Neural cell (in vitro differentiated cells): Measurements from ENCODE around the gene CCDC175. TPM values are rescaled to one million over a fixed set of nuclear protein-coding genes. Genes with fewer than 3 reads are reported as not detected.

Experiments used
- H2AFZ ChIP-seq: fragments of 200-600, 300-800 bp; sonication (generic), shearing (Covaris generic); 2 replicates; pipeline ENCODE4 v1.6.0; 2014; ENCODE audit warnings: low read depth, mild to moderate bottlenecking, antibody characterized with exemption, low read length, moderate library complexity
- H3F3A ChIP-seq: fragments of 200-600 bp; shearing (Covaris generic); 2 replicates; pipeline ENCODE4 v1.6.1; 2016; ENCODE audit warnings: mild to moderate bottlenecking, moderate library complexity, mixed read lengths, antibody characterized with exemption, low read length; ENCODE audit not compliant: insufficient read depth, poor library complexity, severe bottlenecking
- H3K27ac ChIP-seq: fragments of 200-600, 300-800 bp; sonication (generic), shearing (Covaris generic); 2 replicates; pipeline ENCODE4 v1.5.1; 2014; ENCODE audit warnings: mild to moderate bottlenecking, low read length, moderate library complexity
- H3K27me3 ChIP-seq: fragments of 300-800, 200-600 bp; sonication (generic), shearing (Covaris generic); 2 replicates; pipeline ENCODE4 v1.6.0; 2014; ENCODE audit warnings: mild to moderate bottlenecking, low read depth, low read length, moderate library complexity; ENCODE audit not compliant: insufficient read depth
- H3K36me3 ChIP-seq: fragments of 300-800, 200-600 bp; sonication (generic), shearing (Covaris generic); 2 replicates; pipeline ENCODE4 v1.5.1; 2014; ENCODE audit warnings: mild to moderate bottlenecking, antibody characterized with exemption, low read length, moderate library complexity; ENCODE audit not compliant: insufficient read depth
- H3K4me2 ChIP-seq: fragments of 300-800, 200-600 bp; sonication (generic), shearing (Covaris generic); 2 replicates; pipeline ENCODE4 v1.6.0; 2014; ENCODE audit warnings: mild to moderate bottlenecking, low read length
- H3K4me3 ChIP-seq: fragments of 300-800, 200-600 bp; sonication (generic), shearing (Covaris generic); 2 replicates; pipeline ENCODE4 v1.5.1; 2014; ENCODE audit warnings: mild to moderate bottlenecking, low read length, moderate library complexity
- H3K79me2 ChIP-seq: fragments of 200-600 bp; shearing (Covaris generic); replicated peaks from 2 replicates; pipeline ENCODE4 v1.6.0; 2014; ENCODE audit warnings: mild to moderate bottlenecking, low read length, moderate library complexity; ENCODE audit not compliant: insufficient read depth
- H3K9ac ChIP-seq: fragments of 300-800, 200-600 bp; sonication (generic), shearing (Covaris generic); 2 replicates; pipeline ENCODE4 v1.6.1; 2016; ENCODE audit warnings: mild to moderate bottlenecking, low read length, mixed read lengths
- H3K9me2 ChIP-seq: fragments of 200-600 bp; shearing (Covaris generic); 2 replicates; pipeline ENCODE4 v1.6.1; 2016; ENCODE audit warnings: mild to moderate bottlenecking, low read length, mixed read lengths; ENCODE audit not compliant: insufficient read depth
- H3K9me3 ChIP-seq: fragments of 200-600, 300-800 bp; sonication (generic), shearing (Covaris generic); 2 replicates; pipeline ENCODE4 v1.6.1; 2016; ENCODE audit warnings: mild to moderate bottlenecking, mixed run types, low read length, moderate library complexity, mixed read lengths
- H4K20me1 ChIP-seq: fragments of 200-600 bp; shearing (Covaris generic); 2 replicates; pipeline ENCODE4 v1.6.1; 2016; ENCODE audit warnings: mild to moderate bottlenecking, mixed run types; ENCODE audit not compliant: insufficient read depth
- CTCF ChIP-seq: fragments of 450-650 bp; IDR thresholded peaks from 2 replicates; pipeline ENCODE4 v1.5.1; 2014; ENCODE audit warnings: antibody characterized with exemption, mild to moderate bottlenecking, moderate library complexity; ENCODE audit not compliant: poor library complexity, severe bottlenecking
- EP300 ChIP-seq: fragments of 450-650 bp; conservative IDR thresholded peaks from 2 replicates; pipeline ENCODE4 v1.6.1; 2014; ENCODE audit warnings: antibody characterized with exemption, mild to moderate bottlenecking, moderate library complexity; ENCODE audit not compliant: poor library complexity, severe bottlenecking
- EZH2 ChIP-seq: fragments of 200-600, 300-800 bp; shearing (Covaris generic), sonication (generic); IDR thresholded peaks from 2 replicates; pipeline ENCODE4 v1.6.1; 2014; ENCODE audit warnings: antibody characterized with exemption, low read length, borderline replicate concordance, mild to moderate bottlenecking; ENCODE audit not compliant: insufficient read depth, poor library complexity, severe bottlenecking
- MXI1 ChIP-seq: fragments of 450-650 bp; conservative IDR thresholded peaks from 2 replicates; pipeline ENCODE4 v1.6.1; 2014; ENCODE audit warnings: antibody characterized with exemption, mild to moderate bottlenecking; ENCODE audit not compliant: poor library complexity, severe bottlenecking
- POLR2AphosphoS5 ChIP-seq: IDR thresholded peaks from 2 replicates; pipeline ENCODE4 v1.6.1; 2012
- RAD21 ChIP-seq: fragments of 450-650 bp; conservative IDR thresholded peaks from 2 replicates; pipeline ENCODE4 v1.6.1; 2014; ENCODE audit warnings: antibody characterized with exemption, mild to moderate bottlenecking, moderate library complexity
- REST ChIP-seq: IDR thresholded peaks from 2 replicates; pipeline ENCODE4 v1.6.1; 2012; ENCODE audit warnings: borderline replicate concordance
- SMC3 ChIP-seq: fragments of 450-650 bp; conservative IDR thresholded peaks from 2 replicates; pipeline ENCODE4 v1.6.1; 2014; ENCODE audit warnings: antibody characterized with exemption, mild to moderate bottlenecking, moderate library complexity; ENCODE audit not compliant: poor library complexity
- TAF1 ChIP-seq: IDR thresholded peaks from 2 replicates; pipeline ENCODE4 v1.6.1; 2012; ENCODE audit warnings: low read depth
- polyA plus RNA-seq: library from polyadenylated mRNA; depleted of rRNA; stranded (reverse); fragments of >200 nt; gene quantifications from 2 replicates; pipeline ENCODE4 v1.2.3, GENCODE V29; 2014

Gene CCDC175
- polyA plus RNA-seq, 1 donor from 2014 or later, result 0.11 TPM

GRCh38 chr14:59566725-59567124 lies 9.9 kb downstream of the CCDC175 start:
- H3F3A ChIP-seq, result no peaks in the 10 kb centered on the region
- no peak overlapping the region for H3K9ac ChIP-seq
- no peak overlapping the region for H2AFZ ChIP-seq
- H3K9me3 ChIP-seq, result no peaks in the 10 kb centered on the region
- H3K27ac ChIP-seq, result no peak overlapping the region
- H3K36me3 ChIP-seq, result no peaks in the 10 kb centered on the region
- no peaks in the 10 kb centered on the region for H4K20me1 ChIP-seq
- no peaks in the 10 kb centered on the region for H3K27me3 ChIP-seq
- TF ChIP-seq POLR2AphosphoS5 (no peak), TAF1 (no peak), REST (no peak), EZH2 (no peak), RAD21 (no peak), EP300 (no peak), MXI1 (no peak), SMC3 (no peak), CTCF (no peak)
- no peaks in the 10 kb centered on the region for H3K79me2 ChIP-seq
- no peaks in the 10 kb centered on the region for H3K9me2 ChIP-seq
- H3K4me2 ChIP-seq, result no peak overlapping the region
- H3K4me3 ChIP-seq, result no peak overlapping the region

- Histone ChIP-seq H3K4me2 (no peak overlapping the region), H3K27ac (no peak overlapping the region), H3K79me2 (no peaks in the 10 kb centered on the region)
Observed at GRCh38 chr14:59566296-59566695, 10.3 kb downstream of the CCDC175 start.

More at GRCh38 chr14:59566296-59566695, 10.3 kb downstream of the CCDC175 start:
- H3K9me3 ChIP-seq, result no peaks in the 10 kb centered on the region
- H4K20me1 ChIP-seq, result no peaks in the 10 kb centered on the region
- H3F3A ChIP-seq, result no peaks in the 10 kb centered on the region
- TF ChIP-seq CTCF, result no peak
- no peak for TF ChIP-seq REST
- TF ChIP-seq MXI1, result no peak
- no peak for TF ChIP-seq TAF1
- no peaks in the 10 kb centered on the region for H3K36me3 ChIP-seq
- H2AFZ ChIP-seq, result no peak overlapping the region
- no peaks in the 10 kb centered on the region for H3K9me2 ChIP-seq
- no peaks in the 10 kb centered on the region for H3K27me3 ChIP-seq
- H3K9ac ChIP-seq, result no peak overlapping the region
- H3K4me3 ChIP-seq, result no peak overlapping the region
